Natural killer cell (primary cell): Measurements from ENCODE around the gene GKAP1. TPM values are rescaled to one million over a fixed set of nuclear protein-coding genes. Genes with fewer than 3 reads are reported as not detected.
"Not testable (repeated sequence)": the region's sequence is repeated elsewhere in the genome, so short reads cannot be mapped to it uniquely, and the experiment has no call there.

Experiments used
- ATAC-seq, 3 donors: fragments of 150-1000 bp in 2 of 3; fragments of 200-7000 bp in 1 of 3; cut with Tn5 transposase; 1 replicate in 1 of 3; 2 replicates in 2 of 3; pipeline ENCODE4 v1.10.0; 2021; ENCODE audit warnings: mild to moderate bottlenecking in 2 of 3, moderate library complexity in 2 of 3
- DNase-seq, 2 donors: peaks; one replicate each; pipeline versions ENCODE4 v3.0.0 to v3.0.0-alpha.2; 2013 to 2021; ENCODE audit warnings: mixed read lengths in 1 of 2
- H3K27ac ChIP-seq: one replicate; pipeline ENCODE4 v1.5.1; 2013; ENCODE audit warnings: mild to moderate bottlenecking, low read length
- H3K27me3 ChIP-seq: one replicate; pipeline ENCODE4 v1.6.1; 2013; ENCODE audit warnings: low read length; ENCODE audit not compliant: control insufficient read depth, insufficient read depth
- H3K36me3 ChIP-seq: one replicate; pipeline ENCODE4 v1.6.1; 2013; ENCODE audit warnings: low read length; ENCODE audit not compliant: control insufficient read depth, insufficient read depth
- H3K4me1 ChIP-seq: one replicate; pipeline ENCODE4 v1.6.1; 2013; ENCODE audit warnings: low read length; ENCODE audit not compliant: control insufficient read depth, insufficient read depth
- H3K4me3 ChIP-seq: one replicate; pipeline ENCODE4 v1.5.1; 2013; ENCODE audit warnings: low read length
- H3K9me3 ChIP-seq: one replicate; pipeline ENCODE4 v1.6.1; 2013; ENCODE audit warnings: low read length; ENCODE audit not compliant: control insufficient read depth, insufficient read depth
- H3K27ac Mint-ChIP-seq, 2 donors: one replicate each; pipeline ENCODE4 v1.8.0; 2022; ENCODE audit warnings: mild to moderate bottlenecking in 2 of 2, mixed read lengths in 2 of 2, moderate library complexity in 1 of 2
- H3K27me3 Mint-ChIP-seq, 2 donors: one replicate each; pipeline ENCODE4 v1.8.0; 2022; ENCODE audit warnings: low read depth in 2 of 2, mixed read lengths in 2 of 2
- H3K36me3 Mint-ChIP-seq: one replicate; pipeline ENCODE4 v1.8.0; 2022; ENCODE audit warnings: mixed read lengths
- H3K4me1 Mint-ChIP-seq, 2 donors: one replicate each; pipeline ENCODE4 v1.8.0; 2022; ENCODE audit warnings: mixed read lengths in 2 of 2
- H3K4me3 Mint-ChIP-seq: one replicate; pipeline ENCODE4 v1.8.0; 2022; ENCODE audit warnings: mild to moderate bottlenecking, moderate library complexity, mixed read lengths
- H3K9me3 Mint-ChIP-seq, 2 donors: one replicate each; pipeline ENCODE4 v1.8.0; 2022; ENCODE audit warnings: mixed read lengths in 2 of 2
- CTCF ChIP-seq: fragments of 200-600 bp; IDR thresholded peaks from one replicate; pipeline ENCODE4 v1.8.0; 2022; ENCODE audit warnings: antibody characterized with exemption
- WGBS: methylation state at CpG from one replicate; pipeline ENCODE4 v1.1.7; 2013; ENCODE audit warnings: missing lambda C conversion rate; ENCODE audit not compliant: insufficient coverage; 5-methylcytosine and 5-hydroxymethylcytosine counted together
- intact Hi-C: fragments of 100-400 bp; cut with micrococcal nuclease; formaldehyde crosslinking; loops from one replicate; pipeline ENCODE4 v1.14.2; 2022
- total RNA-seq, 4 donors: library from RNA; stranded (reverse); fragments of 120-200 nt in 1 of 4; gene quantifications; one replicate each; pipeline versions ENCODE4 v1.2.3 to v1.2.4, GENCODE V29; 2013 to 2022

GKAP1 gene
- total RNA-seq, 3 donors from 2014 or later (not counting 1 experiment from before 2014, with no cell fraction given) = 4.0 to 9.4 (median 5.6) TPM

DNA sequence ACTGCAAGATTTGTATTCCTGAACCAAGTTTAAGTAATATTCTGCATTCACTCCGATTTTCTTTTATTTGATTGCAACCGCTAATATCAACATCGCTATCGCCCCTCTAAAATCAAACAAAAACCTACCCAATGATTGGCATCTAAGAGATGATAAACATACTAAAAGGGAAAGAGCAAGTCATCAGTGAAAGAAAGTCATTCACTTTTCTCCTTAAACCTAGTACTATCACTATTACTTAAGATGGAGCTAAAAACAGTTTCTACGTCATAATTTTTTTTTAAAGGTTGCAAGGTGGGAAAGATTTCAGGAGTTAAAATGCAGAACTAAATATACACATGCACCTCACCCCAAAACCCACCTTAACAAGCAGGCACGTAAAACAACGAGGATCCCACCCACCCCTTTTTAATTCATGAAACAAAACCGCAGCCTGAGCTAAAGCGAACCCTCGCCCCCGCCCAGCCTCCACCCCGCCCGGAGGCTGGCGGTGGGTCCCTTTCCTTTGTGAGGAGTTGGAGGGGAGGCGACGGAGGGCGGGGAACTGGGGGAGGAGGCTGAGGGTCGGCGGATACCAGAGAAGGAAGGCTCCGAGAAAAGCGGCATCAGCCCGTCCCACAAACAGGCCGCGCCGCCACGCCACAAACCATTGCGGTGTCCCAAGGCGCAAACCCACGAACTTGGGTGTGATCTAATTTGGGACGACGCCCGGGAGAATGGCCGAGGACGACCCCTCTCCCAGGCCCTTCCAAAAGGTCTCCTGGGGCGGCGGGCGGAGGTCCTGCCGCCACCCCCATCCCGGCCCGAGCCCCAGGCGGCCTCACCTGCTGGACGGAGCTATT, 110.7 kb downstream of the GKAP1 start:
- H3K4me1 Mint-ChIP-seq = peaks cover 33 to 38% of the 10 kb centered on the region in 2 donors
- H3K4me1 ChIP-seq = peaks cover 12% of the 10 kb centered on the region
- peak overlapping the region; percentile 96 for H3K4me3 ChIP-seq
- ATAC-seq (peak; percentile 16 to 21 (median 19)), DNase-seq (peak; percentile 73 to 75)
- no peaks in the 10 kb centered on the region for H3K27me3 Mint-ChIP-seq
- no peaks in the 10 kb centered on the region for H3K36me3 Mint-ChIP-seq
- no peak for TF ChIP-seq CTCF
- no peaks in the 10 kb centered on the region for H3K36me3 ChIP-seq
- H3K9me3 ChIP-seq = no peaks in the 10 kb centered on the region
- intact Hi-C loops = loop anchor here (5.0 kb wide), 2 partner anchors 215 to 275 kb away; partner anchors contain the start of genes HNRNPK, KIF27 and RMI1
- no peaks in the 10 kb centered on the region for H3K9me3 Mint-ChIP-seq
- peak overlapping the region; percentile 99 to 100 for H3K27ac Mint-ChIP-seq
- H3K27ac ChIP-seq = peak overlapping the region; percentile 91
- no peaks in the 10 kb centered on the region for H3K27me3 ChIP-seq
- peak overlapping the region; percentile 96 for H3K4me3 Mint-ChIP-seq
- WGBS = 0% methylated on average over 38 of the region's 42 CpGs

DNA sequence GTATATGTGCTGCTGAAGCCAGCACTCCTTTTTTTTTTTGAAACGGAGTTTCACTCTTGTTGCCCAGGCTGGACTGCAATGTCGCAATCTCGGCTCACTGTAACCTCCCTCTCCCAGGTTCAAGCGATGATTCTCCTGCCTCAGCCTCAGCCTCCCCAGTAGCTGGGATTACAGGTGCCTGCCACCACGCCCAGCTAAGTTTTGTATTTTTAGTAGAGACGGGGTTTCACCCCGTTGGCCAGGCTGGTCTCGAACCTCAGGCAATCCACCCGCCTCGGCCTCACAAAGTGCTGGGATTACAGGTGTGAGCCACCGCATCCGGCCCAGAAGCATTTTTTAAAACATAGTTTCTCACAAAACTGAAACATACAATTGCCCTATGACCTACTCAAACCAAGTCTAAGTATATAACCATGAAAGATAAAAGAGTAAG, 112.3 kb downstream of the GKAP1 start:
- not testable (repeated sequence) for H3K27ac ChIP-seq, H3K36me3 Mint-ChIP-seq, H3K9me3 Mint-ChIP-seq, H3K9me3 ChIP-seq, ATAC-seq, H3K4me3 ChIP-seq, H3K27me3 Mint-ChIP-seq, H3K36me3 ChIP-seq, H3K27me3 ChIP-seq
- WGBS = 91% methylated on average over 12 of the region's 12 CpGs
- DNase-seq = peak in 1 of 2 donors; percentile 10
- H3K4me1 ChIP-seq = peaks cover 12% of the 10 kb centered on the region
- Mint-ChIP-seq H3K27ac (peak overlapping the region; percentile 99 to 100), H3K4me1 (peaks cover 47 to 52% of the 10 kb centered on the region in 2 donors), H3K4me3 (peak overlapping the region; percentile 96)
- intact Hi-C loops = loop anchor here (5.0 kb wide), 2 partner anchors 217 to 277 kb away; partner anchors contain the start of genes HNRNPK, KIF27 and RMI1

DNA sequence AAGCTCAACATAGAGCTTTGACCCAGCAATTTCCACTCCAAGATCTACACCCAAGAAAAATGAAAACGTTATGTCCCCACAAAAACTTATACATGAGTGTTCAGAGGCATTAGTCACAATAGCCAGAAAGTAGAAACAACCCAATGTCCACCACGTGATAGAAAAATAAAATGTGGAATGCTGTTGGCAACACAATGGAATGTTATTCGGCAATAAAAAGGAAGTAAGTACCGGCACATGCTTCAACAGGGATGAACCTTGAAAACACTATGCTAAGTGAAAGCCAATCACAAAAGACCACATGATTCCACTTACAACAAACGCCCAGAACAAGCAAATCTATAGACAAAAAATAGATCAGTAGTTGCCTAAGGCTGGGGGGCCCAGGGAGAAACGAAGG, 115.8 kb downstream of the GKAP1 start:
- Histone ChIP-seq H3K9me3 (no peaks in the 10 kb centered on the region), H3K27ac (no peak overlapping the region), H3K4me1 (peaks cover 9% of the 10 kb centered on the region), H3K4me3 (no peak overlapping the region), H3K27me3 (no peaks in the 10 kb centered on the region), H3K36me3 (no peaks in the 10 kb centered on the region)
- intact Hi-C loops = no loop called here
- Mint-ChIP-seq H3K4me1 (peaks cover 48 to 57% of the 10 kb centered on the region in 2 donors), H3K27me3 (no peaks in the 10 kb centered on the region), H3K36me3 (no peaks in the 10 kb centered on the region), H3K9me3 (no peaks in the 10 kb centered on the region), H3K4me3 (no peak overlapping the region), H3K27ac (no peak overlapping the region)
- ATAC-seq (no peak), DNase-seq (no peak)
- 83% methylated on average over 5 of the region's 6 CpGs for WGBS
- TF ChIP-seq CTCF = no peak

GRCh38 chr9:83701286-83701685, 116.3 kb downstream of the GKAP1 start:
- H3K27me3 ChIP-seq = no peaks in the 10 kb centered on the region
- TF ChIP-seq CTCF = no peak
- no peak overlapping the region for H3K4me3 ChIP-seq
- H3K4me1 Mint-ChIP-seq = peaks cover 45 to 53% of the 10 kb centered on the region in 2 donors
- H3K36me3 ChIP-seq = no peaks in the 10 kb centered on the region
- no peaks in the 10 kb centered on the region for H3K27me3 Mint-ChIP-seq
- H3K27ac ChIP-seq = no peak overlapping the region
- intact Hi-C loops = no loop called here
- H3K27ac Mint-ChIP-seq = no peak overlapping the region
- no peak for ATAC-seq
- H3K9me3 Mint-ChIP-seq = no peaks in the 10 kb centered on the region
- H3K4me1 ChIP-seq = peaks cover 12% of the 10 kb centered on the region
- no peak overlapping the region for H3K4me3 Mint-ChIP-seq
- DNase-seq = no peak
- H3K9me3 ChIP-seq = no peaks in the 10 kb centered on the region
- no CpG with 5 or more reads among the region's 1 CpG for WGBS
- no peaks in the 10 kb centered on the region for H3K36me3 Mint-ChIP-seq
